GM19099 (cell line): Measurements from ENCODE around the gene RNF208.

ENCODE experiments used
- POLR2A ChIP-seq: IDR thresholded peaks from 3 replicates; pipeline ENCODE4 v1.6.1; 2011; ENCODE audit warnings: low read depth; ENCODE audit not compliant: insufficient read length; ENCODE audit errors: extremely low read depth

The RNF208 gene

DNA sequence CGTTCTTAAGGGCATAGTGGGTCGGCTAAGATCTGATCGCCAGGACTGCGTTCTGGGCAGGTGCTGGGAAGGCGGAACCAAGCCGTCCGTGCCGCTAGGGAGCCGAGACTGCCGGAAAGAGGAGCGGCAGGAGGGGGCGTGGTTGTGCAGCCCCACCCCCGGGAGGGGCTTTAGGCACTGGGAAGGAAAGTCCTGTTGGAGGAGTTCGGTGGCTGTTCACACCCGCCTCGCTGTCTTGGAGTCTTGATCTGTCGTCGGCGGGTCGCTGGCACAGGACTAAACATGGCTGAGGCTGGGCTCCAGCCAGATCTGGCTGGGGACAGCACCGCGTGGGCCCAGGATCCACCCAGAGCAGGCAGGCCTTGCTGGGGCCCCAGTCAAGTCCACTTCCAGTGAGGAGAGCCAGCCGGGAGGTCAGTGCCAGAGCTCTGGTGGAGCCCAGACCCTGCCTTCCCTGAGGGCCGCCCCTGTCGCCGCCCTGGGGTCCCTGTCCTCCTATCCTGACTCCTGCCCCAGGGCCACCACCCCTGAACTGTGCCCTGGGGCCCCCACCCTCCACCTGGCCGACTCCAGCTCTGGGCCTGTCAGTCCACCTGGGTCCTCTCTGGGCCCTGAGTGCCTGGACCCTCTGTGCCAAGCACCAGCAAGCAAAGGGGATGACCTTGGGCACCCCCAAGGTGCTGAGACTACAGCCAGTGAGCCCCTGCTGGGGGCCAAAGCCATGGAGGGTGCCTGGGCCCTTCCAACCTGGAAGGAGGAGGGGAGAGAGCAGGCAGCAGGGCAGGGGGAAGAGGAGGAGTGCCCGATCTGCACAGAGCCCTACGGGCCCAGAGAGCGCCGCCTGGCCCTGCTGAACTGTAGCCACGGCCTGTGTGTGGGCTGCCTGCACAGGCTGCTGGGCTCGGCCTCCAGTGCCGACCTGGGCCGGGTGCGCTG, 4.5 kb downstream of the RNF208 start:
- no peak for TF ChIP-seq POLR2A

DNA sequence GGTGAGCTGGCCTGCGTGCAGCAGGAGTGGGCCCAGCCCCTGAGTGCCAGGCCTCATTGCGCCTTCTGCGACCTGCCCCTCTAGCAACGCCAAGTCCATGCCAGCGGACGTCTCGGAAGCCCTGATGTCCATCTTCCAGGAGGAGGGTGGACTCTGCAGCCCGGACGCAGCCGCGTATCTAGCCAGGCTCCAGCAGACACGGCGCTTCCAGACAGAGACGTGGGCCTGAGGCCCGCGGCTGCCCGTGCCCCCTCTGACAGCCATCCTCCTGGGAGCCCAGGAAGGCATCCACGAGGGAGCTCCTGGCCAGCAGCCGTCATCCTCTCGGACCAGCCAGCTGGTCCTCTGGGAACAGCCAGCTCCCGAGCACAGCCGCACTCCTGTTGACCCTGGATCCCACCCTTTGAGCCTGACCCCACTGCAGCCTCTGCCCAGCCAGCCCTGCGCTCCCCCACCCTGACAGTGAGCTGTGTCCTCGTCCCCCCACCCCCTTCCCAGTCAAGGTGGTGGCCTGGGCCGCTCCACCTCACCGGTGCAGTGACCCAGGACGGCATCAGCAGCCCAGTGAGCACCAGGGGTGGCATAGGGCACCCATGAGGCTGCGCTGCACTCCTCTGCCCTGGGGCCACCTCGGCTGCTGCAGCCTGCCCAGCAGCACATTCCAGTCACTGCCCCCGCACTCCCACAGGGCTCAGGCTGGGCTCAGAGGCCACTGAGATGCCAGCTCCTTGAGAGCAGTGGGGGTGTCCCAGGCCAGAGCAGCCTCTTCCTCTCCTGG, 5.7 kb downstream of the RNF208 start:
- TF ChIP-seq POLR2A, result no peak

DNA sequence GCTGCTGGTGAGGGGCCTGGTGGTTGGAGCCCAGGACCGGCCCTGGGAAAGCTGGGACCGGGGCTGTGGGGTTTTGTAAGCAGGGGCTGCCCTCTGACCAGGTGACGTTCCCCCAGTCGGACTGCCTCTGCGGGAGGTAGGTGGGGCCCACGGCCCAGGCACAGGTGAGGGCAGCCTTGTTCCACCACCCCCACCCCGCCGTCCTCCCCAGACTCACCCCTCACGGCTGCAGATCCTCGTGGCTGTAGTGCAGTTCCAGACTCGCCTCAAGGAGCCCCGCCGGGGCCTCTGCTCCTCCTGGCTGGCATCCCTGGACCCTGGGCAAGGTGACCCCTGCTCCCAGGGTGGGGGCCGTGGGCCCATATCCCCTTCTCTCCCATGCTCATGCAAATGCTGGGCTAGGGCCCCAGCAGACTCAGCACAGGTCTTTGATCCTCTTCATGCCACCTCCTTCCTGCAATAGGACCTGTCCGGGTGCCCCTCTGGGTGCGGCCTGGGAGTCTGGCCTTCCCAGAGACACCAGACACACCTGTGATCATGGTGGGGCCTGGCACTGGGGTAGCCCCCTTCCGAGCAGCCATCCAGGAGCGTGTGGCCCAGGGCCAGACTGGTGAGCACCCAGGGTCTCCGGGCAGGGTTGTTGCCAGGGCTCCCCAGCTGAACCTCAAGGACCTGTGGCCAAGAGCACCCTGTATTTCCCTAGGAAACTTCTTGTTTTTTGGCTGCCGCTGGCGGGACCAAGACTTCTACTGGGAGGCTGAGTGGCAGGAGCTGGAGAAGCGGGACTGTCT, 6.6 kb downstream of the RNF208 start:
- TF ChIP-seq POLR2A, result no peak

DNA sequence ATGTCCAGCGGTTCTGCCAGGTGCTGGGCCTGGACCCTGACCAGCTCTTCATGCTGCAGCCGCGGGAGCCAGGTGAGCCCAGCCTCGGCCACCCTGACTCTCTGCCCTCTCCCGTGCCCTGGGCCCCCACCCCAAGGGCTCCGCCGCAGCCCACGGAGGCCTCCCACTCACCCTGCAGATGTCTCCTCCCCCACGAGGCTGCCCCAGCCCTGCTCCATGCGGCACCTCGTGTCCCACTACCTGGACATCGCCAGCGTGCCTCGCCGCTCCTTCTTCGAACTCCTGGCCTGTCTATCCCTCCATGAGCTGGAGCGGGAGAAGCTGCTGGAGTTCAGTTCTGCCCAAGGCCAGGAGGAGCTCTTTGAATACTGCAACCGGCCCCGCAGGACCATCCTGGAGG, 7.4 kb downstream of the RNF208 start:
- no peak for TF ChIP-seq POLR2A

DNA sequence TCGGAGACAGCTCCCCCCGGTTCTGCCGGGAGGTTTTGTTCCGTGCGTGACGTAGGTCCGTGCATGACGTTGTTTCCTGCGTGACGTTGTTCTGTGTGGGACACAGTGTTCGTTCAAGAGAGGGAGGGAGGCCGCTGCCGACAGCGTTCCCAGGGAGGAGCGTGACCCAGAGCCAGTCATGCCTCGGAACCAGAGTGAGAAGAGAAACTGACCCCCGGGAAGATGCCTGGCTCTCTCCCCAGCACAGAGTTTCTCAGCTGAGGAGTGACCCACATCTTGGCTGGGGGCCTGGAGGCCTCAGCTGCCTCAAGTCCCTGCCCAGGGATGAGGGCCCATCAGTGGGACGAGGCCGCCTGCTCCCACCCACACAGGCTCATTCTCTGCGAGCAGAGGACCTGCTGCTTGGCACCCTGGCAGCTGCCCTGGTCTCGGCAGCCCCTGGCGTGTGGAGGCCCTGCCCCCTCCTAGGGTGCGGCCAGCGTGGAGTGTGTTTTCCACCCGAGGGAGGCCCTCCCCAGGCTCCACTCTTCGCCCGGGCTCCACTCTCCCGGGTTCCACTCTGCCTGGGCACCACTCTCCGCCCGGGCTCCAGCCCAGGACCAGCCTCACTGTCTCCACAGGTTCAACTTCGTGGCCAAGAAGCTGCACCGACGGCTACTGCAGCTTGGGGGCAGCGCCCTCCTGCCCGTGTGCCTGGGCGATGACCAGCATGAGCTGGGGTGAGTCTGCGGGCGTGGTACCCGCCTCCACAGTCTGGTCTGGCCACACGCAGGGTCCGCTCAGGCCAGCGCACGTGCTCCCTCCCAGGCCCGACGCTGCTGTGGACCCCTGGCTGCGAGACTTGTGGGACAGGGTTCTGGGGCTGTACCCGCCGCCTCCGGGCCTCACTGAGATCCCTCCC, 8.6 kb downstream of the RNF208 start:
- no peak for TF ChIP-seq POLR2A

DNA sequence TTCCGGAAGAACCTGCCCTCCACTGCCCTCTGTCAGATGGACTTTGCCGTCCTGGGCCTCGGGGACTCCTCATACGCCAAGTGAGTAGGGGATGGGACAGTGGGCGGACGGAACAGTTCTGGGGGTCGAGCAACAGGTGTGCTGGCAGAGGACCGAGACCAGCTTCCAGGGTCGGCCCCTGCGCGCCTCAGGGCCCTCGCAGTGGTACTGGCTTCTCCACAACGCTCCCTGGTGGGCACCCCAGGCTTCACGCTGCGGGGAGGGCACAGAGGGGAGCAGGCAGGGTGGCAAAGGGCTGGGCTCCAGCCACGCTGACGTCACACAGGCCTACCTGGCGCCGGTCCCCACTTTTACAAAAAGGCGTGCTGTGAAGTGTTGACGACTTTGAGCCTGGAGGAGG, 9.5 kb downstream of the RNF208 start:
- no peak for TF ChIP-seq POLR2A

DNA sequence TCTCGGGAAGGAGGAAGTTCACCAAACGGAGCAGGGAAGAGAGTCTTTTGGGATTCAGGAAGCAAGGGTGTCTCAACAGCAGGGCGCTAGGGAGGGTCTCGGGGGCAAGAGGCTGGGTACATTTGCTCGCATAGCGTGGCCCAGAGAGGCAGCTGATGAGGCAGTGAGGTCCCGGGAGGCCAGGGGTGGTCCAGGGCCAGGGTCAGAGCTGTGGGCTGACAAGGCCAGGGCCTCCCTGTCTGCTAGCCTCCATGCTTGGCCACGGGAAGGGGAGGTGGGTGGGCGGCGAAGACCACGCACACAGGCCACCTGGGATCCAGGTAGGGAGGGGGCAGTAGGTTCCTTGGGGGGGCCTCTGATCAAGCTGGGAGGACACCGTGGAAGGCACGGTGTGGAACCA, 10.5 kb downstream of the RNF208 start:
- TF ChIP-seq POLR2A, result no peak

DNA sequence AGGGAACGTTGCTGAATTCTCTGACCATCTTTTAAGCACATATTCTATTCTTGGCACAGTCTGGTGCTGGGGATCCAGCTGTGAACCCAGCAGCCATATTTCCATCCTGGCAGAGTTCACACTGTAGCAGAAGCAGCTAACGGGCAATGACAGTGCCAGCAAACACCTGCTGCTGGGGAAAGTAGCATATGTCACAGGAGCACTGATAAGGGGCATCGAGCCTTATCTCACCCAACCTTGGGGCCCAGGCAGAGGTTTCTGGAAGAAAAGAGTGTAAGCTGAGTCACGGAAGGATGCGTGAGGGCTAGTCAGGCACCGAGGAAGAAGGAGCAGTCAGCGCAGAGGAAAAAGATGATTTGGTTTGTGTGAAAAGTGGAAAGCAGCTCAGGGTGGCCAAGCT, 15.4 kb downstream of the RNF208 start:
- no peak for TF ChIP-seq POLR2A

DNA sequence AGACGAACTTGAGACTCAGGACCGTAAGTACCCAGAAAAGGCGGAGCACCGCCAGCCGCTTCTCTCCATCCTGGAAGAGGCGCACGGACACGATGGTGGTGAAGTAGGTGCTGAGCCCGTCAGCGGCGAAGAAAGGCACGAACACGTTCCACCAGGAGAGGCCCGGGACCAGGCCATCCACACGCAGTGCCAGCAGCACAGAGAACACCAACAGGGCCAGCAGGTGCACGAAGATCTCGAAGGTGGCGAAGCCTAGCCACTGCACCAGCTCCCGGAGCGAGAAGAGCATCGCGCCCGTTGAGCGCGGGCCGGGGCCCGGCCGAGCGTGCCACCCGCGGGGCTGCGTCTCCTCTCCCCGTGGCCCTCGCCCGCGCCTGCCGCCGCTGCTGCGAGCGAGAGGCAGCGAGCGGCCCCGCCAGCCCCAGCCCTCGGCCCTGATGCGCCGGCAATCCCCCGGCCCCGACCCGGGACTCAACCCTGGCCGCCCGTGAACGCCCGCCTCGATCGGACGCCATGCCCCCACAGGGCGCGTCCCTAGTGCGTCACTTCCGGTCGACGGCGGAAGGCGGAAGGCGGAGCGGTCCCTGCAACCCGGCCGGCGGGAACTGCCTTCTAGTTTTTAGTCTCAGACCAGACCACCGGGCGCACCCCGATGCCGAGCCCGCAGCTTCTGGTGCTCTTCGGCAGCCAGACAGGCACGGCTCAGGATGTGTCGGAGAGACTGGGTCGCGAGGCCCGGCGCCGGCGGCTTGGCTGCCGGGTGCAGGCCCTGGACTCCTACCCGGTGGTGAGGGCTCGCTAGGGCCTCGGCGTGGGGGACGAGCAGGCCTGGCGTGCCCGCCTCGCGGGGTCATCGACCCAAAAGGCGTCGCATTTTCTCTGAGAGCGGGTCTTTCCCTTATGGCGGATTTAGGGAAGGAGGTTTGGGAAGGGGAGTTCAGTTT, 16.6 kb downstream of the RNF208 start, which contains the start of the genes NDOR1 and TMEM203:
NDOR1 (plus strand) TSS at position 575 of the 944 bp plus-strand sequence; CDS start at position 653, 78 bp downstream.
TMEM203 (minus strand) TSS at position 523 of the 944 bp plus-strand sequence; CDS start at position 289, 234 bp downstream.
- TF ChIP-seq POLR2A, result peak; percentile 92

DNA sequence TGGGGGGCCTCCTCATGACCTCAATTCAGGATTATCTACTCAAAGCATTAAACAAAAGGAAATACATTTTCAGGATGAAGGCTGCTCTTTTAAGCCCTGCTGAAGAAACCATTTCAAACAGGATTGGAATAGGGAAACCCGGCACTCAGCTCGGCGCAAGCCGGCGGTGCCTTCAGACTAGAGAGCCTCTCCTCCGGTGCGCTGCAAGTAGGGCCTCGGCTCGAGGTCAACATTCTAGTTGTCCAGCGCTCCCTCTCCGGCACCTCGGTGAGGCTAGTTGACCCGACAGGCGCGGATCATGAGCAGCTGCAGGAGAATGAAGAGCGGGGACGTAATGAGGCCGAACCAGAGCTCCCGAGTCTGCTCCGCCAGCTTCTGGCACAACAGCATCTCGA, 17.3 kb downstream of the RNF208 start:
- no peak for TF ChIP-seq POLR2A

DNA sequence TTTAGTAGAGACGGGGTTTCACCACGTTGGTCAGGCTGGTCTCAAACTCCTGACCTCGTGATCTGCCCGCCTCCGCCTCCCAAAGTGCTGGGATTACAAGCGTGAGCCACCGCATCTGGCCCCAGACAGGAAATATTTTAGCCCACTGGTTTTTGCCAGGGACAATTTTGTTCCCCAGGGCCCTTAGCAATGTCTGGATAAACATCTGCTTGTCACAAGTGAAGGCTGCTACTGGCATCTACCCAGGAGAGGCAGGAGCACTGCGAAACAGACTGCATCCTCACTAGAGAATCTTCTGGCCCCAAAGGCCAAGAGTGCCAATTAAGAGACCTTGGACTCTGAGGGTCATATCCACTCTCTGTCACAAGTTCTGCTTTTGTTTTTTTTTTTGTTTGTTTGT, 19.1 kb downstream of the RNF208 start:
- no peak for TF ChIP-seq POLR2A

DNA sequence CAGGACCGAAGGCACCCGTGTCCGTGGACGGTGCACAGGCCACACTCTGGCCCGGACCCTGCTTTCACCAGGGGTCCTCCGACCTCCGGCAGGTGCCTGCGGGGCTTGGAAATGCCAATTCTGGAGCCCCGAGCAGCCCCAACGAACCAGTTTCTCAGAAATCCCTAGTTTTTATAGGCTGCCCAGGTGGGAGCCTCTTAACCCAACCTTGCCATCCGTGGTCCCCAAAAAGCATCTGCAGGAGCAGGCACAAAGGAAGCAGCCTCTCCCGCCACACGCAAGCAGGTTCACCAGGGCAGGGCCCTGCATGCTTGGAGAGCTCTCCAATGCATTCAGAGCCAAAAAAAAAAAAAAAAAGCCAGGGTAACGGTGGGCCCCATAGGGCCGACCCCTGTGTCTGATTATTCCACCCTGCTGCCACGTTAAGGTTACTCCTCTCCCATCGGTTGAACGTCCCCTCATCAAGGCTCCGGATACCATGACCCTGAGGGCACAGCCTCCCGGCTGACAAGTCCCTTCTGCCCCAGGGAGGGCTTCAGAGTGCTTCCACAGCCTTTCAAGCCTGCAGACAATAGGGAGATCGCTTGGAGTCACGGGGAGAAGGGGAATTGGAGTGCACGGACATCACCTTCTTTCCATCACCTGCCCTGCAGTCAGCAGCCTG, 20.7 kb downstream of the RNF208 start:
- no peak for TF ChIP-seq POLR2A

DNA sequence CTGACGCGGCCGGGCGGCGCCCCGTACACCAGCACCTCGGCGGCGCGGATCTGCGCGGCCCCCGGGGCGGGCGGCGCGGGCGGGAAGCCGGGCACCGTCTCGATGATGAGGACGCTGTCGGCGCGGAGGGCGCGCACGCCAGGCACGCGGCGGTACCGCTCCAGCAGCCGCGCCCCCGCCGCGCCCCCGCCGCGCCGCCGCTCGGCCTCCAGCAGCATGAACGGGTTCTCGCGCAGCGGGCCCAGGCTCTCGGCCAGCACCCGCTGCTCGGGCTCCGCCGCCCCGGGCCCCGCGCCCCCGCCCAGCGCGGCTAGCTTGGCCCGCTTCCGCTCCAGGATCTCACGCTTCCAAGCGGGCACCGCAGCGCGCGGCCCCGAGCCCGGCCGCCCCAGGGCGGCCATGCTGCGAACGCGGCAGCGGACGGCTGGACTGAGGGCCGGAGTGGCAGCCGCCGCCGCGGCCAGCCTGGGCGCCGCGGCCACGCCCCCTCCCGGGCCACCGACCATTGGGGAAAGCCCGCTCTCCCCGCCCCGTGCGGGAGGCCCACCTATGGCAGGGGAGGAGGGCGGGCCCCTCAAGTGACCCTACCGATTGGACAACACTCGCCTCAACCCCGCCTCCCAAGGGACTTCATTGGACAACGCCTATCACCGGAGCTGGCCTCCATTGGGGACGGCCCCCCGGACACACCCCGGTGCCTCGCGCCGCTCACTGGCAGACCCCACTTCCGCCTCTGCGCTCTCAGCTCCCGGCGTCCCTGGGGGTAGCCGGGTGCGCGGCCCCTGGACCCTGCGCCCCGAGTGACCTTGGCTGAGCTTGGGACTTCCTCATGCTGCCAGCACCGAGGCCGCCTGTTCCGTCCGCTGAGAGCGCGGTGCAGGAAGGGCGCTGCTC, 21.5 kb downstream of the RNF208 start, which contains the start of gene TPRN:
TPRN (minus strand) TSS at position 431 of the 894 bp plus-strand sequence; CDS start at position 401, 30 bp downstream.
- TF ChIP-seq POLR2A, result peak; percentile 94
